HEK293T (cell line): ENCODE measurements around the gene WBP1L.
A peak's percentile ranks its signal among the peaks of the same experiment; 100 is the strongest.

Source experiments
- CTCF ChIA-PET: fragments of 350-600 bp; formaldehyde crosslinking; extraction: SDS; loops from one replicate; lab custom pipeline; 2021; ENCODE audit warnings: antibody characterized with exemption, inconsistent platforms; lab: Yijun Ruan, JAX
- POLR2A ChIA-PET: fragments of 350-600 bp; formaldehyde crosslinking; extraction: SDS; loops from one replicate; lab custom pipeline; 2020; ENCODE audit warnings: antibody characterized with exemption, inconsistent platforms; lab: Yijun Ruan, JAX
- DNase-seq: peaks from one replicate; pipeline ENCODE4 v3.0.0; 2012; ENCODE audit warnings: mixed read lengths; ENCODE audit errors: extremely low spot score
- ARNT ChIP-seq: fragments of 450-650 bp; IDR thresholded peaks from 2 replicates; pipeline ENCODE4 v1.6.1; 2017; ENCODE audit warnings: mild to moderate bottlenecking
- BHLHE40 ChIP-seq: fragments of 450-650 bp; IDR thresholded peaks from 2 replicates; pipeline ENCODE4 v1.6.1; 2016; ENCODE audit warnings: mild to moderate bottlenecking, moderate library complexity, borderline replicate concordance
- CTBP1 ChIP-seq: fragments of 450-650 bp; IDR thresholded peaks from 2 replicates; pipeline ENCODE4 v1.6.1; 2016; ENCODE audit warnings: borderline replicate concordance
- ELF4 ChIP-seq: fragments of 450-650 bp; IDR thresholded peaks from 2 replicates; pipeline ENCODE4 v1.6.1; 2017; ENCODE audit warnings: antibody characterized with exemption
- FOXA1 ChIP-seq: fragments of 450-650 bp; IDR thresholded peaks from 2 replicates; pipeline ENCODE4 v1.6.1; 2016; ENCODE audit warnings: mild to moderate bottlenecking
- FOXK2 ChIP-seq: fragments of 450-650 bp; IDR thresholded peaks from 2 replicates; pipeline ENCODE4 v1.6.1; 2016; ENCODE audit warnings: mild to moderate bottlenecking
- FOXM1 ChIP-seq: fragments of 450-650 bp; IDR thresholded peaks from 2 replicates; pipeline ENCODE4 v1.6.1; 2017; ENCODE audit warnings: mild to moderate bottlenecking, borderline replicate concordance
- HDGF ChIP-seq: fragments of 450-650 bp; IDR thresholded peaks from 2 replicates; pipeline ENCODE4 v1.6.1; 2017; ENCODE audit warnings: antibody characterized with exemption, borderline replicate concordance
- L3MBTL2 ChIP-seq: fragments of 450-650 bp; conservative IDR thresholded peaks from 2 replicates; pipeline ENCODE4 v1.6.1; 2016; ENCODE audit warnings: mild to moderate bottlenecking
- LEF1 ChIP-seq: fragments of 450-650 bp; IDR thresholded peaks from 2 replicates; pipeline ENCODE4 v1.6.1; 2017; ENCODE audit warnings: mild to moderate bottlenecking, borderline replicate concordance
- NFRKB ChIP-seq: fragments of 450-650 bp; IDR thresholded peaks from 2 replicates; pipeline ENCODE4 v1.6.1; 2016; ENCODE audit warnings: mild to moderate bottlenecking, moderate library complexity
- PKNOX1 ChIP-seq: fragments of 450-650 bp; IDR thresholded peaks from 2 replicates; pipeline ENCODE4 v1.6.1; 2016
- SP1 ChIP-seq: fragments of 450-650 bp; IDR thresholded peaks from 2 replicates; pipeline ENCODE4 v1.6.1; 2017
- SUZ12 ChIP-seq: fragments of 450-650 bp; IDR thresholded peaks from 2 replicates; pipeline ENCODE4 v1.6.1; 2016; ENCODE audit warnings: mild to moderate bottlenecking
- TARDBP ChIP-seq: fragments of 450-650 bp; IDR thresholded peaks from 2 replicates; pipeline ENCODE4 v1.6.1; 2016
- ZNF384 ChIP-seq: fragments of 450-650 bp; IDR thresholded peaks from 2 replicates; pipeline ENCODE4 v1.6.1; 2016

WBP1L gene

GRCh38 chr10:102712843-102713538 is 30.8 kb upstream of the WBP1L start:
- TF ChIP-seq ELF4 (no peak; the same call in 1 of the 2 replicates), FOXA1 (no peak), HDGF (no peak), ZNF384 (peak; percentile 87), PKNOX1 (peak; percentile 50; the same call in 1 of the 2 replicates), LEF1 (no peak)
- ChIA-PET CTCF (interaction anchor here (1.7 kb wide), 1 partner anchor 34 kb away, joined by 10 read pairs; no protein-coding TSS in a partner anchor), POLR2A (interaction anchor here (0.9 to 2.8 kb wide), 8 partner anchors 10 to 156 kb away, joined by 3 to 20 read pairs (median 5); partner anchors contain the start of genes AS3MT and TRIM8)
- no peak for DNase-seq

GRCh38 chr10:102713539-102713813 is 30.3 kb upstream of the WBP1L start:
- DNase-seq: peak; percentile 67
- ChIA-PET POLR2A (interaction anchor here (0.8 to 2.8 kb wide), 12 partner anchors 8 to 260 kb away, joined by 3 to 20 read pairs (median 4); partner anchors contain the start of genes AS3MT and TRIM8), CTCF (interaction anchor here (0.8 to 1.9 kb wide), 3 partner anchors 8 to 99 kb away, joined by 4 to 10 read pairs (median 8); no protein-coding TSS in a partner anchor)
- TF ChIP-seq ELF4 (no peak), CTBP1 (no peak), L3MBTL2 (no peak), TARDBP (no peak), FOXM1 (no peak), FOXA1 (no peak), FOXK2 (no peak), BHLHE40 (no peak), SUZ12 (no peak), ARNT (no peak), HDGF (no peak), NFRKB (no peak), PKNOX1 (no peak), ZNF384 (no peak), LEF1 (no peak), SP1 (no peak)

DNA sequence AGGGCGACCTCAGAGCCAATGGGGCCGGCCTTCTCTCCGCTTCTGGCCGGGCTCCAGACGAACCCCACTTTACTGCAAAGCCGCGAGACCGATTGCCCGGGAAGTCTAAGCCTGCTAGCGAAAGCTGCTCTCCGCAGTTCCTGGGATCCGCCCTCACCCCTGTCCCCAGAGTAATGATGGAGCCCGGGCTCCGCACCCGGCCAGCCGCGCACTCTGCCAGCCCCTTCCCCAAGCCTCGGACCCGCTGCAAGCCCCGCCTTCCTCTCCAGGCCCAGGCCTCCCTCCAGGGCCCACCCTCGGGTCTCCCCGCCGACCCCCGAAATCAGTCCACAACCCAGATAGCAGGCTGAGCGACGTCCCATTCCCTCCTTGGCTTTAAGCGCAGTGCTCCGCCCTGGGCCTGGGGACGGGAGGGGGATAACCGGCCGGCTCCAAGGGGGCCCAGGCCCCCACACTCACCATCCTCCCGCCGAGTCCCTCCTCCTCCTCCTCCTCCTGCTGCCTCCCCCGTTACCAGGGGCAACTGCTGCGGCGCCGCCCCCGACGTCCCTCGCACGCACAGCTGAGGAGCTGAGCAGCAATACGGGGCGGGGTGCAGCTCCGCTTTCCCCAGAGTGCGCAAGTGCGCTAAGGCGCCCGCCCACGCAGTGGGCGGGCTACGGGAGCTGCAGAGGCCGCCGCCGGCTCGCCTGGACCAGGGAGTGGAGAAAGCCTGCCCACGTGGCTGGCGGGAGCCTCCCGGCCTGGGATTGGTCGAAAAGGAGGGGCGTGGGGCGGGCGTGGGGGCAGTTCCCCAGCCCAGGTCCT is 29.7 kb upstream of the WBP1L start, which contains the start of gene ARL3:
Gene ARL3, minus strand, starts transcription at position 584 of the 807 bp plus-strand sequence. Its CDS starts 122 bp downstream, at position 462.
- POLR2A ChIA-PET: interaction anchor here (0.6 to 2.8 kb wide), 16 partner anchors 9 to 261 kb away, joined by 3 to 20 read pairs (median 3); partner anchors contain the start of genes AS3MT and TRIM8
- CTCF ChIA-PET: interaction anchor here (0.5 to 1.9 kb wide), 4 partner anchors 9 to 99 kb away, joined by 4 to 10 read pairs (median 6); no protein-coding TSS in a partner anchor
- TF ChIP-seq SP1 (no peak), FOXM1 (peak; percentile 78; the same call in 1 of the 2 replicates), ARNT (peak; percentile 99), PKNOX1 (peak; percentile 72), L3MBTL2 (no peak)
- peak; percentile 96 for DNase-seq

- ChIA-PET POLR2A (interaction anchor here (0.8 to 2.8 kb wide), 12 partner anchors 10 to 262 kb away, joined by 3 to 20 read pairs (median 4); partner anchors contain the start of gene TRIM8), CTCF (interaction anchor here (0.5 to 1.9 kb wide), 4 partner anchors 9 to 386 kb away, joined by 3 to 6 read pairs (median 4); no protein-coding TSS in a partner anchor)
- TF ChIP-seq L3MBTL2: peak; percentile 89
- TF ChIP-seq FOXA1: no peak
- peak; percentile 47 for DNase-seq
Measured at GRCh38 chr10:102714621-102715455, 28.9 kb upstream of the WBP1L start, which contains the start of gene SFXN2. Gene SFXN2 (plus strand): TSS chr10:102714636. CDS start chr10:102726637, 12,001 bp downstream.

DNA sequence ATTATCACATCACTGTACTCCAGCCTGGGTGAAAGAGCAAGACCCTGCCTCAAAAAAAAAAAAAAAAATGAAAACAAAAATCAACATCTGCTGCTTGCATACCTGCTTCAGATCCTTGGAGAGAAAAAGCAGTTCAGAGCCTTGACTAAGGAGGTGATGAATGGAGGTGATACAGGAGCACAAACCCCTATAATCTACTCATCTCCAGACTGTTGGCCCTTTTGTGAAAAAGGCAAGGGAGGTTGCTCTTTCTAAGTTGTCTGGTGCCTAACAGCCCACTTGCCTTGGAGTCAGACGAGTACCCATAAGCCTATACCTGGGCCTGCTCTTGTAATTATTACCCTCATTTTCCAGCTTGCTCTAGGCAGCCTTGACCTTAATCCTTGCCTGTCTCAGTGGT is 27.9 kb upstream of the WBP1L start:
- ChIA-PET POLR2A (interaction anchor here (1.2 to 1.5 kb wide), 2 partner anchors 40 to 71 kb away, joined by 4 to 5 read pairs; no protein-coding TSS in a partner anchor), CTCF (no interaction called here)
- TF ChIP-seq L3MBTL2 (no peak), ELF4 (no peak), ARNT (no peak), NFRKB (no peak), TARDBP (no peak), BHLHE40 (no peak), FOXA1 (no peak), HDGF (no peak), FOXK2 (no peak), CTBP1 (no peak), LEF1 (no peak)
- DNase-seq: no peak
